Astrocyte (in vitro differentiated cells and primary cell): ENCODE measurements around the gene CDK4. TPM values are rescaled to one million over a fixed set of nuclear protein-coding genes. Genes with fewer than 3 reads are reported as not detected.

Experiments used
- DNase-seq: peaks from one replicate; pipeline ENCODE4 v3.0.0-alpha.2; 2010; ENCODE audit warnings: low read depth
- FAIRE-seq: peaks from 2 replicates; lab custom pipeline; 2011; peaks lifted over from hg19 to GRCh38; lab: Jason Lieb, UNC
- H2AFZ ChIP-seq: 2 replicates; pipeline ENCODE4 v1.6.0; 2012; ENCODE audit warnings: low read depth, low read length, inconsistent platforms
- H3K27ac ChIP-seq: 2 replicates; pipeline ENCODE4 v1.5.1; 2011; ENCODE audit warnings: low read depth, low read length, inconsistent platforms
- H3K27me3 ChIP-seq: 2 replicates; pipeline ENCODE4 v1.6.0; 2011; ENCODE audit warnings: low read length, inconsistent platforms; ENCODE audit not compliant: insufficient read depth
- H3K36me3 ChIP-seq: 2 replicates; pipeline ENCODE4 v1.5.1; 2011; ENCODE audit warnings: low read length, inconsistent platforms; ENCODE audit not compliant: insufficient read depth
- H3K4me1 ChIP-seq: 2 replicates; pipeline ENCODE4 v1.5.1; 2011; ENCODE audit warnings: low read length, inconsistent platforms; ENCODE audit not compliant: insufficient read depth
- H3K4me2 ChIP-seq: 2 replicates; pipeline ENCODE4 v1.6.0; 2012; ENCODE audit warnings: low read length, inconsistent platforms
- H3K4me3 ChIP-seq: 2 replicates; pipeline ENCODE4 v1.5.1; 2011; ENCODE audit warnings: low read depth, mild to moderate bottlenecking, low read length, inconsistent platforms; ENCODE audit not compliant: insufficient read depth
- H3K79me2 ChIP-seq: 2 replicates; pipeline ENCODE4 v1.6.0; 2012; ENCODE audit warnings: mild to moderate bottlenecking, low read length, inconsistent platforms; ENCODE audit not compliant: insufficient read depth
- H3K9ac ChIP-seq: 2 replicates; pipeline ENCODE4 v1.6.0; 2012; ENCODE audit warnings: mild to moderate bottlenecking, low read length, inconsistent platforms
- H3K9me3 ChIP-seq: 2 replicates; pipeline ENCODE4 v1.5.1; 2012; ENCODE audit warnings: low read depth, mild to moderate bottlenecking, low read length, inconsistent platforms; ENCODE audit not compliant: insufficient read depth
- H4K20me1 ChIP-seq: 2 replicates; pipeline ENCODE4 v1.6.0; 2012; ENCODE audit warnings: low read length, inconsistent platforms; ENCODE audit not compliant: insufficient read depth
- H3K27ac Mint-ChIP-seq: one replicate; pipeline ENCODE4 v1.8.0; 2021; ENCODE audit warnings: mild to moderate bottlenecking, mixed read lengths; ENCODE audit not compliant: unreplicated experiment
- H3K27me3 Mint-ChIP-seq: one replicate; pipeline ENCODE4 v1.8.0; 2021; ENCODE audit warnings: low read depth, mixed read lengths; ENCODE audit not compliant: unreplicated experiment
- H3K36me3 Mint-ChIP-seq: one replicate; pipeline ENCODE4 v1.8.0; 2021; ENCODE audit warnings: low read depth, mixed read lengths; ENCODE audit not compliant: unreplicated experiment
- H3K4me1 Mint-ChIP-seq: one replicate; pipeline ENCODE4 v1.8.0; 2021; ENCODE audit warnings: low read depth, mixed read lengths; ENCODE audit not compliant: unreplicated experiment
- H3K4me3 Mint-ChIP-seq: one replicate; pipeline ENCODE4 v1.8.0; 2021; ENCODE audit warnings: mild to moderate bottlenecking, moderate library complexity, mixed read lengths; ENCODE audit not compliant: unreplicated experiment
- H3K9me3 Mint-ChIP-seq: one replicate; pipeline ENCODE4 v1.8.0; 2021; ENCODE audit warnings: mild to moderate bottlenecking, mixed read lengths; ENCODE audit not compliant: unreplicated experiment
- EZH2 ChIP-seq: IDR thresholded peaks from 2 replicates; pipeline ENCODE4 v1.6.1; 2012; ENCODE audit warnings: mild to moderate bottlenecking, low read length, inconsistent platforms; ENCODE audit not compliant: insufficient read depth
- total RNA-seq: library from RNA; stranded (reverse); gene quantifications from 2 replicates; pipeline ENCODE4 v1.2.1, GENCODE V29; 2021
- TF ChIP-seq, protein P1 (sequence below): IDR thresholded peaks from 2 replicates; pipeline ENCODE4 v1.5.1; 2011; ENCODE audit warnings: low read depth, mild to moderate bottlenecking, inconsistent platforms, low read length, moderate library complexity; ENCODE audit not compliant: insufficient read depth

CDK4 gene
- total RNA-seq, 1 donor from 2014 or later: 133 TPM

DNA sequence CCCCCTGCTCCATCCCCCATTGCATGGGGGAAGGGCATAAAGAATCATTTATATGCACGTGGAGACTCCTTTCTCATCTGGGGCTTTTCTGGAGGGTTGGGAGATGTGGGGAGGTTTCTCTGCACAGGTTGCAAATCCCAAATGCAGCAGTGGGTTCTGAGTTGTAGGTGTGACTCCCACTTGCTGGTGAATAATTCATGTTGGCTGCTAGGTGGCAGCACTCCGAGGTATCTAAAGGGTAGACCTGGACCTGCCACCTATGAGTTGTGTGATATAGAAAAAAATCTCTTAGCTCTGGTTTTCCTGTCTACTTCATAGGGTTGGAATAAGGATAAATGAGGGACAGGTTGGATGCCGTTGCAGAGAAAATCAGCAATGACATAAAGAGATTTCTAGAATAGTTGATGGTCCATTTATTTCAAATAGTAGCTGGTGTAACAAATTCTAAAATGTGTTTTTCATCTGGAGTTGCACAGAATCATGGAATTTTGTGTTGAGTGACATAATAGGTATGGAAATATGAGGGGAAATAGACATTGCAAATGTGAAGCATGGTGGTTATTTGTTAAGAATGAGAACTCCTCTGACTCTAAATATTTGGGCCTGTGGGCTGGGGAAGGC is 7.4 kb upstream of the CDK4 start:
- DNase-seq: no peak
- no peak for TF ChIP-seq EZH2
- TF ChIP-seq, protein P1, sequence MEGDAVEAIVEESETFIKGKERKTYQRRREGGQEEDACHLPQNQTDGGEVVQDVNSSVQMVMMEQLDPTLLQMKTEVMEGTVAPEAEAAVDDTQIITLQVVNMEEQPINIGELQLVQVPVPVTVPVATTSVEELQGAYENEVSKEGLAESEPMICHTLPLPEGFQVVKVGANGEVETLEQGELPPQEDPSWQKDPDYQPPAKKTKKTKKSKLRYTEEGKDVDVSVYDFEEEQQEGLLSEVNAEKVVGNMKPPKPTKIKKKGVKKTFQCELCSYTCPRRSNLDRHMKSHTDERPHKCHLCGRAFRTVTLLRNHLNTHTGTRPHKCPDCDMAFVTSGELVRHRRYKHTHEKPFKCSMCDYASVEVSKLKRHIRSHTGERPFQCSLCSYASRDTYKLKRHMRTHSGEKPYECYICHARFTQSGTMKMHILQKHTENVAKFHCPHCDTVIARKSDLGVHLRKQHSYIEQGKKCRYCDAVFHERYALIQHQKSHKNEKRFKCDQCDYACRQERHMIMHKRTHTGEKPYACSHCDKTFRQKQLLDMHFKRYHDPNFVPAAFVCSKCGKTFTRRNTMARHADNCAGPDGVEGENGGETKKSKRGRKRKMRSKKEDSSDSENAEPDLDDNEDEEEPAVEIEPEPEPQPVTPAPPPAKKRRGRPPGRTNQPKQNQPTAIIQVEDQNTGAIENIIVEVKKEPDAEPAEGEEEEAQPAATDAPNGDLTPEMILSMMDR: peak; percentile 41
- H3K27me3 ChIP-seq: peaks cover 20% of the 10 kb centered on the region
- H3K4me2 ChIP-seq: no peak overlapping the region
- no peaks in the 10 kb centered on the region for H3K36me3 ChIP-seq
- H2AFZ ChIP-seq: no peak overlapping the region
- peaks cover 19% of the 10 kb centered on the region for H3K36me3 Mint-ChIP-seq
- no peak overlapping the region for H3K4me3 ChIP-seq
- H3K27ac Mint-ChIP-seq: peak overlapping the region; percentile 20
- H3K27ac ChIP-seq: no peak overlapping the region
- no peak for FAIRE-seq
- H3K9me3 Mint-ChIP-seq: no peaks in the 10 kb centered on the region
- H3K4me1 Mint-ChIP-seq: peaks cover 3% of the 10 kb centered on the region
- no peak overlapping the region for H3K4me3 Mint-ChIP-seq
- H4K20me1 ChIP-seq: peaks cover 13% of the 10 kb centered on the region
- peaks cover 2% of the 10 kb centered on the region for H3K4me1 ChIP-seq
- H3K27me3 Mint-ChIP-seq: peaks cover 24% of the 10 kb centered on the region
- no peaks in the 10 kb centered on the region for H3K79me2 ChIP-seq
- H3K9me3 ChIP-seq: no peaks in the 10 kb centered on the region
- no peak overlapping the region for H3K9ac ChIP-seq

DNA sequence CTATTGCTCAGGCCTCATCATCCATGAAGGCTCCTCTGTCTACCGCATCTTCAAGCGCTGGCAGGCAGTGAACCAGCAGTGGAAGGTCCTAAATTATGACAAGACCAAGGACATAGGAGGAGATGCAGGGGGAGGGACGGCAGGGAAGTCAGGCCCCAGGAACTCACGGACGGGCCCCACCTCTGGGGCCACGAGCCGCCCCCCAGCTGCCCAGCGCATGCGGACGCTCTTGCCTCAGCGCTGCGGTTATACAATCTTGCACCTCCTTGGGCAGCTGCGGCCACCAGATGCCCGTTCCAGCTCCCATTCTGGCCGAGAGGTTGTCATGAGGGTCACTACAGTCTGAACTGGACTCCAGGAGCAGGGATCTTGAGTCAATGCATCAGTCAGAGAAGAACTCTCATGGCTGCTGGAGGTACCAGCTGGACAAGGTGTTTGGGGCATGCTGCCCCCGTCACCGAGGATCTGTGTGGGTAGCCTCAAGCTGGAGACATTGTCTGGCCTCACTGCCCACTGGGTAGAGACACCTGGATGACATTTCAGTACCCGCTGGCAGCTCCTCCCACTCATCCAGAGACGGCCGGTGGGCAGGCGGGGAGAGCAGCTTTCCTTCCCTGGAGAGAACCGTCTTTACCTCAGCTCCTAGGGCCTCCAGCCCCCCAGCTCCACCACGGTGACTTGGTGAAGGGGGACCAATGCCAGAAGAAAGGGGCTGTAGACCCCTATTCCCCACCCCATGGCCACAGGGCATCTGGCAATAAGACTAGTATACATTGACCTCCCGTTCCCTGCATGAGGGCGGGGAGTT is 6.6 kb upstream of the CDK4 start:
- H3K9me3 Mint-ChIP-seq: no peaks in the 10 kb centered on the region
- no peaks in the 10 kb centered on the region for H3K9me3 ChIP-seq
- H4K20me1 ChIP-seq: peaks cover 13% of the 10 kb centered on the region
- no peak overlapping the region for H3K4me3 Mint-ChIP-seq
- H2AFZ ChIP-seq: no peak overlapping the region
- H3K79me2 ChIP-seq: no peaks in the 10 kb centered on the region
- no peak for FAIRE-seq
- H3K4me1 Mint-ChIP-seq: peaks cover 10% of the 10 kb centered on the region
- H3K9ac ChIP-seq: no peak overlapping the region
- H3K27me3 Mint-ChIP-seq: peaks cover 17% of the 10 kb centered on the region
- no peak overlapping the region for H3K4me2 ChIP-seq
- H3K27me3 ChIP-seq: peaks cover 15% of the 10 kb centered on the region
- H3K4me1 ChIP-seq: peaks cover 4% of the 10 kb centered on the region
- no peak overlapping the region for H3K27ac Mint-ChIP-seq
- no peaks in the 10 kb centered on the region for H3K36me3 ChIP-seq
- H3K4me3 ChIP-seq: no peak overlapping the region
- DNase-seq: no peak
- peaks cover 16% of the 10 kb centered on the region for H3K36me3 Mint-ChIP-seq
- no peak overlapping the region for H3K27ac ChIP-seq
- TF ChIP-seq, protein P1: no peak
- TF ChIP-seq EZH2: no peak
